CD4-positive, CD25-positive, alpha-beta regulatory T cell (primary cell): ENCODE data around the gene SPEF1. TPM values are rescaled to one million over a fixed set of nuclear protein-coding genes. Genes with fewer than 3 reads are reported as not detected.

Source experiments
- polyA plus RNA-seq, 4 donors: library from polyadenylated mRNA; unstranded; fragments of 300-500 nt; fragmentation: Illumina TruSeq; gene quantifications; one replicate each; pipeline ENCODE4 v1.2.3, GENCODE V29; 2021
- total RNA-seq: library from RNA; stranded (reverse); gene quantifications from one replicate; pipeline ENCODE4 v1.2.3, GENCODE V29; 2022

Gene SPEF1
- total and polyA plus RNA-seq, 5 donors from 2014 or later, result not detected

Other genes starting within 250 kb of the SPEF1 start
- not detected for gene GFRA4, start 118.0 kb downstream of the SPEF1 start, total RNA-seq
- not detected for gene GFRA4, start 118.0 kb downstream of the SPEF1 start, polyA plus RNA-seq
- gene ADAM33, start 99.4 kb downstream of the SPEF1 start, total RNA-seq, result not detected
- not detected for gene ADAM33, start 99.4 kb downstream of the SPEF1 start, polyA plus RNA-seq
- gene SIGLEC1, start 68.8 kb downstream of the SPEF1 start, total RNA-seq, result not detected
- not detected for gene SIGLEC1, start 68.8 kb downstream of the SPEF1 start, polyA plus RNA-seq
- gene HSPA12B, start 48.8 kb downstream of the SPEF1 start, total RNA-seq, result not detected
- under 1 TPM in 1 of 4 donors, not detected in 3; 0.09 TPM for gene HSPA12B, start 48.8 kb downstream of the SPEF1 start, polyA plus RNA-seq
- 14.8 TPM for gene ADISSP, start 13.7 kb downstream of the SPEF1 start, total RNA-seq
- 10 to 100 TPM; 19.3 to 25.5 (median 22.1) TPM for gene ADISSP, start 13.7 kb downstream of the SPEF1 start, polyA plus RNA-seq
- gene CENPB, start 5.3 kb upstream of the SPEF1 start, total RNA-seq, result 38.5 TPM
- 1 to 10 TPM; 1.2 to 1.9 (median 1.5) TPM for gene CENPB, start 5.3 kb upstream of the SPEF1 start, polyA plus RNA-seq
- 310 TPM for gene CDC25B, start 14.9 kb upstream of the SPEF1 start, total RNA-seq
- gene CDC25B, start 14.9 kb upstream of the SPEF1 start, polyA plus RNA-seq, result 10 to 100 TPM; 39.7 to 48.4 (median 47.0) TPM
- 10.5 TPM for gene AP5S1, start 39.1 kb upstream of the SPEF1 start, total RNA-seq
- gene AP5S1, start 39.1 kb upstream of the SPEF1 start, polyA plus RNA-seq, result 10 to 100 TPM; 18.7 to 22.2 (median 20.4) TPM
- 26.1 TPM for gene MAVS, start 65.4 kb upstream of the SPEF1 start, total RNA-seq
- gene MAVS, start 65.4 kb upstream of the SPEF1 start, polyA plus RNA-seq, result 1 to 10 TPM; 3.5 to 4.7 (median 3.8) TPM
- 63.2 TPM for gene PANK2, start 107.9 kb upstream of the SPEF1 start, total RNA-seq
- gene PANK2, start 107.9 kb upstream of the SPEF1 start, polyA plus RNA-seq, result 10 to 100 TPM; 44.4 to 59.3 (median 49.8) TPM
- gene RNF24, start 234.1 kb upstream of the SPEF1 start, total RNA-seq, result 6.9 TPM
- 1 to 10 TPM; 4.6 to 8.9 (median 7.6) TPM for gene RNF24, start 234.1 kb upstream of the SPEF1 start, polyA plus RNA-seq